GM18499 (cell line): Measurements from ENCODE around the gene POLR2L.

Source experiments
- ATAC-seq: cut with Tn5 transposase; IDR thresholded peaks from one replicate; pipeline ENCODE4 v1.9.1; 2021; ENCODE audit warnings: moderate number of reproducible peaks; ENCODE audit not compliant: insufficient read depth, unreplicated experiment

POLR2L gene

DNA sequence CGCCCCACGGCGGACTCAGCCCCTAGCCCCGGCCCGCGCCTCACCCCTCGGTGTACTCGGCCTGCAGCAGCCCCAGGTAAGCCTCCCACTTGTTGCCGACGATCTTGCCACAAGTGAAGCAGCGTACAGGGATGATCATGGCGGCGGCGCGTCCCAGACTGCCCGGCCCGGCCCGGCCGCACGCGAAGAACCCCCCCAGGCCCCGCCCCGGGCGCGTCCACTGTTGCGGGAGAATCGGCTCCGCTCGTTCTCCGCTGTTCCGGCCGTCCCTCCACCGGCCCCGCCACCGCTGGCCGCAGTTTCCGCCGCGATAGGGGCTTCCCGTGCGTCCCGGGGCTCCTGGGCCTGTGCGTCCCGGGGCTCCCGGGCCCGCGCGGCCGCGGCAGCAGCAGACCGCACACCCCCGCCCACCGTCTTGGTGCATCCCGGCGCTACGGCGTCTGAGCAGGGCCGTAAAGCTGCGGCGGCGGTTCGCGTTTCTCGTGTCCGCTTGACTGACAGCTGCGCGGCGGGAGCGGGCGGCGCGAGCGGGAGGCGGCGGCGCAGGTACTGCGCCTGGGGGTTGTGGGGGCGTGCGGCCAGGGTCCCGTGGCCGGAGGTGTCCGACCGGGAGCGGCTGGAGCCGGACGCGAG, at the start of gene POLR2L, which contains the start of gene TSPAN4:
POLR2L (minus strand) TSS at position 160 of the 633 bp plus-strand sequence; CDS start at position 139, 21 bp downstream.
TSPAN4 (plus strand) TSS at position 483 of the 633 bp plus-strand sequence. CDS start 7,453 bp downstream, outside the sequence.
- ATAC-seq, result no peak

GRCh38 chr11:890794-891540, 48.6 kb upstream of the POLR2L start:
- ATAC-seq, result no peak

DNA sequence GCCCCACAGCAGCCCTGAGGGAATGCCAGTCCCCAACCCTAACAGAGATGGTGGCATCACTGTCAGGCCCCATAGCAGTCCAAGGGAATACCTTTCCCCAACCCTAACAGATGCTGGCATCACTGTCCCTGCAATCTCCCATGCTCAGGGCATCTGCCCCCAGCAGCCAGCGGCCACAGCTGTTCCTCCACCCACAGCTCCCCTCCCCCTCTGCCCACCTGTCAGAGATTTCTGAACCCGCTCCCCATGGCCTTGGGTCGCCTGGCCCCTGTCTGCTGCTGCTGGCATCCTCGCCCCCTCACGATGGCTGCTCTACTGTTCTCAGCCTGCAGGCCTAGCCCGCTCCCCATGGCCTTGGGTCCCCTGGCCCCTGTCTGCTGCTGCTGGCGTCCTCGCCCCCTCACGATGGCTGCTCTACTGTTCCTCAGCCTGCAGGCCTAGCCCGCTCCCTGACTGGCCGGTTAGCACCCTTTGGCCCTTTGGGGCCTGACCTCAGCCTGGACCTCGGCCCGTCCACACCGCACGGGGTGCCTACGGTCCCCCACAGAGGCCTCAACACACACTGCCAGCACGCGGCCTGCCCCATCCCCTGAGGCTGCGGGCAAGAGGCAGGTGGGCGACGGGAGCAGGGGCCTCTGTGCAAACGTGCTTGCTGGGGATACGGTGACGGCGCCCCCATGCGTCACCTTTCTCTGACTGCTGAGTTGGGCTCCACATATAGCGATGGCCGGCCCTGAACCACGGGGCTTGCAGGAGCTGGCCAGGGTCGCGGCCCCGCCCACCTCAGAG, 47.6 kb upstream of the POLR2L start:
- ATAC-seq, result no peak

GRCh38 chr11:889257-889656, 46.9 kb upstream of the POLR2L start:
- no peak for ATAC-seq

DNA sequence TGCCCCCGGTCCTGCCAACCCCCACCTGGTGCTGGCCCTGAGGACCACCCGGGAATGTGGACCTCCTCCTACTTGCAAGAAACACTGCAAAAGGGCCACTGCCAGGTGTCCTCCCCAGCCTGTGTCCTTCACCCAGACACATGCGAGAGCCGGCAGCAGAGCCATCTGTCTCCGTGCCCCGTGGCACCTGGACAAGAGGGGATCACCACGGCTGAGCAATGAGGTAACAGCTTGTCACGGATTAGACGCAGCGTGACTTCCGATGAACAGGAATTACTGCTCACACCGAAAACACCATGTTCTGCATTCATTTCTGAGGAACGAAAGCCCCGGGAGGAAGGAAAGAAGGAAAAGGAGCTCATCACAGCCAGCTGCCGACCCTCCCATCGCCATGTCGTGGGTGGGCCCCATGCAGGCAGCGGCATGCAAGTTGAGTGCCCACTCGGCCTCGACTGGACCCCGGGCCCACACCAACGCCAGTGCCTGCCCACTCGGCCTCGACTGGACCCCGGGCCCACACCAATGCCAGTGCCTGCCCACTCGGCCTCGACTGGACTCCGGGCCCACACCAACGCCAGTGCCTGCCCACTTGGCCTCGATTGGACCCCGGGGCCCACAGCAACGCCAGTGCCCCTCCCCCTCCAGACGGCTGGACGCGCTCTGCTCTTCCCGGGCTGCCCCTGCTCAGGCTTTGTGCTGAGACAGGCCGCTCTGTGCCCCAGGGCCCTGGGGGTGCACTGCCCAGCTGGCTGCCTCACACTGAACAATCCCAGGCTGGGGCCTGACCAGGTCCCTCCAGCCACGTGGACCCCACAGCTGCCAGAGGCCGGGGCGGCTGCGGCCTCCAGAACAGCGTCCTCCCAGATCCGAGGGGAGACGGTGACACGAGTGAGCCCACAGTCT, 46.2 kb upstream of the POLR2L start:
- no peak for ATAC-seq

- ATAC-seq, result no peak
Observed at GRCh38 chr11:887589-887988, 45.3 kb upstream of the POLR2L start.

DNA sequence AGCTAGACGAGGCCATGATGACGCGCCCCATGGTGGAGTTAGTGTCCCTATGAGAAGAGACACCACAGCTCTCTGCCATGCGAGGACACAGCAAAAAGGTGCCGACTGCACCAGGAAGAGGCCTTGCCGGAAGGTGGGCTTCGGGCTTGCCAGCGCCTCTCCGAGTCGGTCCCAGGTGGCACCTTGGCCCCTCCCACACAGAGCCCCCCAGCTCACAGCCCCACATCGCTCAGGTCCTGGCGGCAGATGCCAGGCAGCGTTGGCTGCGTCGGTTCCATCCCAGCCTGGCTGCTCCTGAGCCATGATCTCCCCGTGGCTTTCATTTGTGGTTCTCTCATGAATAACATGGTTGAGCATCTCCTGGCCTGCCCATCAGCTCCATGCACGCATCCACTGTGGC, 44.2 kb upstream of the POLR2L start:
- ATAC-seq, result no peak

- no peak for ATAC-seq
Observed at GRCh38 chr11:884578-885070, 42.3 kb upstream of the POLR2L start.

- ATAC-seq, result no peak
Observed at GRCh38 chr11:883527-883926, 41.2 kb upstream of the POLR2L start.

GRCh38 chr11:882596-882995, 40.3 kb upstream of the POLR2L start:
- ATAC-seq, result no peak

DNA sequence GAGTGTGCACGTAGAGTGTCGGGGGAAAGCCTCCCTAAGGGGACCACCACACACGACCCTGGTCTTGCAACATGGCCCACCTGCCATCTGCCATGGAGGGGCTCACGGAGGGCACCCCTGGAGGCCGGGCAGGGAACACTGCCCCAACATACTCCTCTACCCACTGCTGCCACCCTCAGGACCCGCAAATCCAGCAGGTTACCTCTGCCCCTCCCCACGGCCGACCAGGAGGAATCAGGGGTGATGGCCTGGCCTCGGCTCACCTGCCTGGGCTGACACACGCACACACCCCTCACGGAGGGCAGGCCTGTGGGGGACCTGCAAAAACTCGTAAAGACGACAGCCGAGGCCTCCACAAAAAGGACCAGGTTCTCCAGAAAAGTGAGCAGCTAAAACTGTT, 38.1 kb upstream of the POLR2L start:
- no peak for ATAC-seq

GRCh38 chr11:877565-877964, 35.2 kb upstream of the POLR2L start:
- no peak for ATAC-seq

GRCh38 chr11:876545-876944, 34.2 kb upstream of the POLR2L start:
- ATAC-seq, result no peak

DNA sequence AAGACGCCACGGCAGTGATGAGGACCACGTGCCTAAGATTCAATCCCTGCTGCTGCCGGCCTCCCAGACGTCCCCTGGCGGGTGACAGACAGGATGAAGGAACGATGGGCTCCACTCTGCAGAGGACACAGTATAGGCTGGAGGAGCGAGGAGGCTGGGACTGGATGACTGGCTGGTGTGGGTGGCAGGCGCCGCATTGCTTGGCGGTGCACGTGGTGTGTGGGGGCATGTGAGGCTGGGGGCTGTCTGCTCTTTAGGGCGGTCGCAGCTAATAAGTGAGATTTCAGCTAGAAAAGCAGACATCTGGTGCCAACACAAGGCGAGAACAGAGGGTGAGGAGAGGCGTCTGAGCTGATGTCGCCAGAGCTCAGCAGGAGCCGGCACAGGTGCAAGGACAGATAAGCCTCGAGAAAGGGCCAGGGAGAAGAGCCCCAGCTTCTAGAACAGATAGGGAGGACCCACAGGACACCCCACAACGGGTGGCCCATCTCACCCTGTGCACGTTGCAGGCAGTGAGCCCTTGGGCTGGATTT, 33.5 kb upstream of the POLR2L start:
- no peak for ATAC-seq

GRCh38 chr11:875203-875602, 32.9 kb upstream of the POLR2L start:
- no peak for ATAC-seq

- no peak for ATAC-seq
Observed at GRCh38 chr11:873706-874105, 31.4 kb upstream of the POLR2L start.

DNA sequence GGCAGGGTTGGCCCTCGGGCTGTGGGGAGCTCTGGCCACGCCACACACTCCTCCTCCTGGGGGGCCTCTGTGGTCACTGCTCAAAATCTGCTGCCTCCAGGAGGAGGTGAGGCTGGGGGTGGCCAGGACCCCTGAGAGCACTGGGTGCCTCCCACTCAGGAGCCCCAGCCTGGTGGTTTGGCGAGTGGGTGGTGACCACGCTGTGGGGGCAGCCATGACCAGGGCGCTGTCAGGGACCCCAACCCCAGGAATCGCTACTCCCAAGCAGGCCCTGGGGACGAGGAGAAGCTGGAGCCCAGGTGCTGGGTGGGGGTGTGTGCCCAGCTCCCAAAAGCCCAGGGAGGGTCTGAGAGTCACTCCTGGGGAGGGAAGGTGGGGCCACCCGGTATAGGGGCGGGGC, 30.5 kb upstream of the POLR2L start:
- ATAC-seq, result no peak

GRCh38 chr11:871472-871871, 29.1 kb upstream of the POLR2L start:
- no peak for ATAC-seq

GRCh38 chr11:870418-870817, 28.1 kb upstream of the POLR2L start:
- ATAC-seq, result no peak

DNA sequence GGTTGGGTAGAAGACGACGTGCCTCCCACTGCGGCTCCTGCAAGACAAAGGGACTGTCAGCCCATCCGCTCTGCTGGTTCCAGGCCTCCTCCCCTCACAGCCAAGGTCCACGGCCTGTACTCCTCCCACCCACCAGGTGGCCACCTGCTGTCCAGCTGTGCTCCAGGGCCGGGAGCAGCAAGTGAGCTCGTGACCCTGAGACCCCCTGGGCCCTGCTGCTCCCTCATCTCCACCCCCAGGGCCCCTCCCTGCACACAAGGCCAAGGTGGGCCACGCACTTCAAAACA, 27.7 kb upstream of the POLR2L start:
- no peak for ATAC-seq
